HG03095 (cell line): Measurements from ENCODE around the gene RALGAPA2.

ENCODE experiments used
- ATAC-seq: cut with Tn5 transposase; IDR thresholded peaks from one replicate; pipeline ENCODE4 v1.9.1; 2021; ENCODE audit warnings: moderate library complexity; ENCODE audit not compliant: unreplicated experiment

Gene RALGAPA2

GRCh38 chr20:20411836-20412235, 300.6 kb downstream of the RALGAPA2 start:
- no peak for ATAC-seq

- ATAC-seq, result no peak
Observed at GRCh38 chr20:20411402-20411801, 301.0 kb downstream of the RALGAPA2 start.

GRCh38 chr20:20410678-20411077, 301.8 kb downstream of the RALGAPA2 start:
- no peak for ATAC-seq

GRCh38 chr20:20409331-20409730, 303.1 kb downstream of the RALGAPA2 start:
- ATAC-seq, result no peak

- no peak for ATAC-seq
Observed at GRCh38 chr20:20407891-20408805, 304.3 kb downstream of the RALGAPA2 start.

- no peak for ATAC-seq
Observed at GRCh38 chr20:20406306-20406705, 306.1 kb downstream of the RALGAPA2 start.

- ATAC-seq, result no peak
Observed at GRCh38 chr20:20405623-20406022, 306.8 kb downstream of the RALGAPA2 start.

- ATAC-seq, result no peak
Observed at GRCh38 chr20:20404633-20405032, 307.8 kb downstream of the RALGAPA2 start.

- ATAC-seq, result no peak
Observed at GRCh38 chr20:20401991-20402390, 310.5 kb downstream of the RALGAPA2 start.

GRCh38 chr20:20399531-20400500, 312.6 kb downstream of the RALGAPA2 start:
- no peak for ATAC-seq

- ATAC-seq, result no peak
Observed at GRCh38 chr20:20398123-20398522, 314.3 kb downstream of the RALGAPA2 start.

- no peak for ATAC-seq
Observed at GRCh38 chr20:20396794-20397193, 315.6 kb downstream of the RALGAPA2 start.

GRCh38 chr20:20395903-20396568, 316.4 kb downstream of the RALGAPA2 start:
- no peak for ATAC-seq

GRCh38 chr20:20395087-20395486, 317.4 kb downstream of the RALGAPA2 start:
- ATAC-seq, result no peak

- no peak for ATAC-seq
Observed at GRCh38 chr20:20393207-20394120, 319.0 kb downstream of the RALGAPA2 start.

GRCh38 chr20:20391766-20392165, 320.7 kb downstream of the RALGAPA2 start:
- no peak for ATAC-seq

GRCh38 chr20:20391115-20391514, 321.3 kb downstream of the RALGAPA2 start:
- no peak for ATAC-seq

GRCh38 chr20:20390393-20390792, 322.1 kb downstream of the RALGAPA2 start:
- no peak for ATAC-seq

- no peak for ATAC-seq
Observed at GRCh38 chr20:20386192-20386591, 326.3 kb downstream of the RALGAPA2 start.

- no peak for ATAC-seq
Observed at GRCh38 chr20:20375862-20376261, 336.6 kb downstream of the RALGAPA2 start.
